Activated CD4-positive, alpha-beta T cell treated with anti-CD3 and anti-CD28 coated beads for 1 hour (primary cell): ENCODE results near the gene PMM1.
"Not testable (repeated sequence)": the region's sequence is repeated elsewhere in the genome, so short reads cannot be mapped to it uniquely, and the experiment has no call there.

ENCODE experiments used
- DNase-seq: peaks from one replicate; pipeline ENCODE4 v3.0.0-alpha.2; 2020

PMM1 gene

DNA sequence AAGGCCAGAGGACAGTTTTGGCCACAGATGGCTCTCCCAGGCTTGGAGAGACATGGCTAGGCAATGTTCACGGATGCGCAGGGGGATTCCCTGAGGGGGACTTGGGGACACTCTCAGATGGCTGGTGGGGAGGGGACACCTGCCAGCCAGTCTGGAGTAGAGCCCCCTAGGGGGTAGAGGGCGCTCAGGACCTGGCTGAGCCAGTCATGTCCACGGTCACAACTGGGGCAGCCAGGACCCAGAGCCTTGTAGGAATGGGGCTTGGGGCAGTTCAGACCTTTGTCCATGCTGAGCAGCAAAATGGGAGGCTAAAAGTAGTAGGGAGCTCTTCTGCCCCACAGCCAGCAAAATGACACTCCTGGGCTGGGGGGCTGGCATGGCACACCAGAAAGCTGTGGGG lies 27.2 kb downstream of the PMM1 start:
- no peak for DNase-seq

DNA sequence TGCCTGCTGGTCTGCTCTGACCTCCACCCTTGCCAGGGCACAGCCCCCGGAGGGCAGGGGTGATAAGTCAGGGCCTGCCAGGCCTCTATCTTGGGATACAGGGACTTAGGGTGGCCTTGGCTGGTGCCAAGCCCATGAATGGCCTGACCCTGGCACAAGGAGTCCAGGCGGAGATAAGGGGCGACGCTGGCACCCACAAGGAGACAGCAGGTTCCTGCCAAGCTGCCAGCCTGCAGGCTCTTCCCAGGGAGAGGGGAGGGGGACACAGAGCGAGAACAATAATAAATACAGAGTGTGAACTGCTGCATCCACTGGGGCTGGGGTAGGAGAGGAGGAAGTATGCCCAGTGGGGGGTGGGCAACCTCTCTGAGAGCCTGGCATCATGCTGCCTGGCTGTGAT lies 27.9 kb downstream of the PMM1 start:
- DNase-seq, result no peak

DNA sequence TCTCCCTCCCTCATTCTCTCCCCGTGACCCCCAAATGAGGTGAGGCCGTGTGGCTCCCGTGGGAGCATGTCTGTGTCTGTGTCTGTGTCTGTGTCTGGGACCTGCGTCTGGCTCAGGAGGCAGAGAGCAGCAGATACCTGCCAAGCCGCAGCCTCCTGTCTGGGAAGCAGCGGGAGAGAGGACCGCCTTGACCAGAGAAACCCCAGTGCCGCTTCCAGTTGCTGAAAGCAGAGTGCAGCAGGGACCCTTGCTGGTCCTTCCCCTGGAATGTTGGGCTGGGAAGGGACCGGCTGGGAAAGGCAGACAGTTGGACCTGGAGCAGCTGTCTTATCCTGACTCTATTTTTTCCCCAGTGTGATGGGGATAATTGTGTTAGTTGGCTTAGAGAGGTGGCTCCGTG lies 28.3 kb downstream of the PMM1 start:
- no peak for DNase-seq

DNA sequence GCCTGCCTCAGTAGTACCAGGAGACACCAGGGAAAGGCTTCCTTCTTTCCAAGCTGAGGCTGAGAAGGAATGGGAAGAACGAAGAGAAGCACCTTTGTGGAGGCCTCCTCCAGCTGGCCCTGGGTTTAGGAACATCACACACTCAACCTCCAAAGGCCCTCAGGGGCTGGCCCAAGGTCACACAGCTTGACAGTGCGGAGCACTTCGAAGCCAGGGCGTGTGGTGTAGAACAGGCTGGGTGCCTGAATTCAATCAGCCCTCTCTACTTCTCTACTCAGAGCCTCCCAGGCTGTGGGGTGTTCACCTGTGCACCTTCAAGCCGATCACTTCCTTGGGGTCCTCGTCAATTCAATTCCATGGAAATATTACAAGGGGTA lies 29.6 kb downstream of the PMM1 start:
- DNase-seq, result no peak

DNA sequence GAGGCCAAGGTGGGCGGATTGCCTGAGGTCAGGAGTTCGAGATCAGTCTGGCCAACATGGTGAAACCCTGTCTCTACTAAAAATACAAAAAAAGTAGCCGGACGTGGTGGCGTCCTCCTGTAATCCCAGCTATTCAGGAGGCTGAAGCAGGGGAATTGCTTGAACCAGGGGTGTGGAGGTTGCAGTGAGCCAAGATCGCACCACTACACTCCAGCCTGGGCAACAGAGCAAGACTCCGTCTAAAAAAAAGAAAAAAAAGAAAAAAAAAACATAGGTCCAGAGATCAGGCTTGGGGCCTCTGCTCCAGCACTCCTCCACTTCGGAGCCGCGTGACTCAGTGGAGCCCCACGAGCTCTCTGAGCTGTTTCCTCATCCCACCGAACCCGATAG lies 31.4 kb downstream of the PMM1 start:
- not testable (repeated sequence) for DNase-seq

DNA sequence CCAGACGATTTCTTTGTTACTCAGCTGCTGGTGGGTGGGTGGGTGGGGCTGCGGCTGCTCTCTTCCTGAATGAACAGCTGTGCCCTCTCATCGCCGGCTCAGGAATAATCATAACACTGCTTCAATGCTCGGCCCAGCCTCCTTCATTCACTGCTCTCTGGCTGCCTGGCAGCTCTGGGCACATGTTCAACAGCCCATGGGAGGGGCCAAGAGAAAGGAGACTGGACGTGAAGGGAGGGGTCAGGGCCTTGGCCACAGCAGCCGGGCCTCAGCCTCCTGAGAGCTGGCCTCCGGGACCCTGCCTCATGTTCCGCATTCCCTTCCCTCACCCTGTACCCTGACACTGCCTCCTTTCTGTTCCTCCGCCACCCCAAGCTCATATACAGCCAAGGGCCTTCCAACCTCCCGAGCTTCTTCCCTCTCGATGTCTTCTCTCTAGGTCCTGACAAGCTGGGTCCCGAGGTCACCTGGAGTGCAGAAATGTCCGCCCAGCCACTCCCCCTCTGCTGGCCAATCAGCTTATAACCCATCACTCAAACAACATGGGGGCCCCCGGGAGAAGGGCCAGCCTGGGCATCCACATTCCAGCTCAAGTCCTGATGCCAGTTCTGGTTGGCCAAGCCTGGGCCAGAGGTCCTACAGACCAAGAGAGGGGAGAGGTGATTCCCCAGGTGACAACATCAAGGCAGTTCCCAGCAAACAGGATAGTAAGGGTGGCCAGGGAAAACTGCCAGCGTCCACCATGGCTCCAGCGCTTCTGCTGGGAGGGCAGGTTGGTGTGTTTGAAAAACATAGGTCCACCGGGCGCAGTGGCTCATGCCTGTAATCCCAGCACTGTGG lies 32.0 kb downstream of the PMM1 start:
- no peak for DNase-seq

DNA sequence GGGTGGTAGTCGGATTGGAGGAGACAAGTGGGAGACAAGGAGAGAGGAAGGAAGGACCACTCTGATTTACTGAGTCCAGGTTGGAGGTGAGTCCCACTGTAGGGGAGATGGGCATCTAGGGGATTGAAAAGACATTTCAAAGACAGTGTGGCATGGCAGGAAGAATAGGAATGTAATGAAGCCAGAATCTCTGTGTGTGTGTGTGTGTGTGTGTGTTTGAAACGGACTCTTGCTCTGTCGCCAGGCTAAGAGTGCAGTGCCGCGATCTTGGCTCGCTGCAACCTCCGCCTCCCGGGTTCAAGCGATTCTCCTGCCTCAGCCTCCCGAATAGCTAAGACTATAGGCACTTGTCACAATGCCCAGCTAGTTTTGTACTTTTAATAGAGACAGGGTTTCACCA lies 33.1 kb downstream of the PMM1 start:
- DNase-seq, result no peak

DNA sequence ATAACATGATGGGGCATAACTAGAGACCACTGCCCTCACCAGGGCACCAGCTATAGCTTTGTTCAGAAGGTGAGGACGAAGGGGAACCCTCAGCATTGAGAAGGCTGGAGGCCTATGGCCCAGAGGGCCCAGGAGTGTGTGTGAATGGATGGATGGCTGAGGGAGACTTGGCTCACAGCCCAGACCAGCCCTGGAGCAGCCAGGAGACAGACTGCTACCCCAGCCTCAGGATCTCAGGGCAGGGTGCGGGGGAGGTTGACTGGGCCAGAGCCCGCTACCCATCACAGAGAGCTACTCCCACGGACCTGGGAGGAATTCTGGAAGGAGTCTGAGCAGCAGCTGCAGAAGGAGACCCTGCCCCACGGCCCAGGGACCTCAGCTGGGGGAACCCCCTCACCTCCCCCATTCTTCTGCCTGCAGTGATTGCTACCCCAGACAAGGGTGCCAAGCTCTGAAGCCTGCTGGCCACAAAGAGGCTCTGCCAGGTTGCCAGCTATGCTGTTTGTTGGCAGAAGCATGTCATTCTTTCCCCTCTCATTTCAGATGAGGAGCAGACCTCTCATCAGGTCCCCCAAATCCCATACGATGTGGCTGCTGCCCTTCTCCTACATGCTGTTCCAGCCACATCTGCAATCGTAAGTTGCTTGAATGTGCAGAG lies 34.2 kb downstream of the PMM1 start:
- DNase-seq, result no peak

DNA sequence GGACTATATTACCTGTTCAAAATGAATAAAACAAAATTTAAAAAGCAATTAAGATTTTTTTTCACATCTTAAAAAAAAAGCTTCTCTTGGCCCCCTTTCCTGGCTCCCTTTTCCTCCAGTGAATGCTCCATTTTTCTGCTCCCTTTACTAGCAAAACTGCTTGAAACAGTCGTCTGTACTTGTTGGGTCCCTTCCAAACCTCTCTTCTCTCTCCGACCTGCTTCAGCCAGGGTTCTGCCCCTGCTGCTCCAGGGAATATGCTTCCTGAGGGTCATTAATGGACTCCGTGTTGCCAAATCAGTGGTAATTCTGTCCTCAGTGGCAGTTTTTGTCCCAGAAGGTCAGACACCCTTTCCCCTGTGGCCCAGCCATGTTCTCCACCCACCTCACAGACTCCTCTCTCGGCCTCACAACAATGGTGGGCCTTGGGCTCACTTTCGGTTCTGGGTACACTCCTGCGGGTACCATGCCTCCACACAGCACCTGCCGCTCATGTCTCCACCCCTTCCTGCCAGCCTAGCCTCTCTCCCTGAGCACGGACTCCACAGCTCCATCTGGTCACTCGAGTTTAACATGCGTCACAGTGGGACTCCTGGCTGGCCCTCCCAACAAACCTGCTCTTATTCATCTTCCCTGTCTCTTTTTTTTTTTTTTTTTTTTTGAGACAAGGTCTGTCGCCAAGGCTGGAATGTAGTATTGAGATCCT lies 37.6 kb downstream of the PMM1 start:
- DNase-seq, result no peak

DNA sequence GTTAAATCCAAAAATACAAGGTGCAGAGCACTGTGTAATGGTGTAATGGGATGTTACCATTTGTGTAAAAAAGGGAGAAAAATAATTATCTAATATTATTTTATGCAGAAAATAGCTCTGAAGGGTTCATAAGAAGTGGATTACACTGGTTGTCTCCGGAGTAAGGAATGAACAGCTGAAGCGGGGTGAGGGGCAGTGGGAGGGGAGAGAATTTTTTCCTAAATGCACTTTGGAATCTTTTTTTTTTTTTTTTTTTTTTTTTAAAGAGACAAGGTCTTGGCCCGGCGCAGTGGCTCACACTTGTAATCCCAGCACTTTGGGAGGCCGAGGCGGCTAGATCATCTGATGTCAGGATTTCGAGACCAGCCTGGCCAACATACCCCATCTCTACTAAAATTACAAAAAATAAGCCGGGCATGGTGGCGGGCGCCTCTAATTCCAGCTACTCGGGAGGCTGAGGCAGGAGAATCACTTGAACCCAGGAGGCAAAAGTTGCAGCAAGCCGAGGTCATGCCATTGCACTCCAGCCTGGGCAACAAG lies 38.6 kb downstream of the PMM1 start:
- DNase-seq, result no peak

DNA sequence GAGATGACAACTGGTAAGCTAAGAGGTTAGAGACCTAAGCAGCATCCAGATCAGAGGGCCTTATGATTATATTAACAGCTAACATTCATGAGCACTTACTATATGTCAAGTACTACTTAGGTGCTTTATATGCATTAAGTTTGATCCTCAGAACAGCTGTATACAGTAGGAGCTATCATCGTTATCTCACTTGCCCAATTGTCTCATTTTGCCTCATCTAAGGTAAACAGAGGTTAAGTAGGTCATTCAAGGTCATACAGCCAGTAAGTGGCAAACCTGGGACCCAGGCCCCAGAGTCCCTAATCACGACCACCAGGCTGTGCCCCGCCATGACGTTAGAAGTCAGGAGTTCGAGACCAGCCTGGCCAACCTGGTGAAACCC lies 40.8 kb downstream of the PMM1 start:
- DNase-seq, result no peak

DNA sequence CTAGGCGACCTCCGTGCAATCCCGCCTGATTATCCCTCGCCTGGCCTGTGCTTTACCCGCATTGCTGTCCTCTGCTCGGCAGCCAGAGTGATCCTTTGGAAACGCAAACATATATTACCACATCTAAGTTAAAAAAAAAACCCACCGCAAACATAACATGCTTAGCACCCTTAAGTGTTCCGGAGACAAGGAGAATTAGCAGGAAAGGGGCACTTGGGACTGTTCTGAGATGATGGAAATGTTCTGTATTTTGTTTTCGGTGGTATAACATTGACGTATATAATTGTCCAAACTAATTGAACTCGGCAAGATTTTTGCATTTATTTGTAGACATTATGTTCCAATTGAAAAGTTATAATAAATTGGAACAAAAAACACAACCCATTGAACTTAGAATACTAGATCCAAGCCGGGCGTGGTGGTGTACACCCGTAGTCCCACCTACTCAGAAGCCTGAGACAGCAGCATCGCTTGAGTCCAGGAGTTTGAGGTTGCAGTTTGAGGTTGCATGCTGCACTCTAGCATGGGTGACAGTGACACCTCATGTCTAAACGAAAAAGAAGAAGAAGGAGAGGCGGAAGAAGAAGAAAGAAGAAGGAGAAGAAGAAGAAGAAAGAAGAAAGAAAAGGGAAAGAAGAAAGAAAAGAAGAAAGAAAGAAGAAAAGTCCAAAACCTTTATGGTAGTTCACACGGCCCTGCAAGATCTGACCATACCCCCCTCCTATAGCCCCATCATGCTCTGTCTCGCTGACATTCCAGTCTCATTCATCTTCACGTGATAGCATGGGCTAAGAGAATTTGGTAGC lies 44.8 kb downstream of the PMM1 start:
- no peak for DNase-seq

DNA sequence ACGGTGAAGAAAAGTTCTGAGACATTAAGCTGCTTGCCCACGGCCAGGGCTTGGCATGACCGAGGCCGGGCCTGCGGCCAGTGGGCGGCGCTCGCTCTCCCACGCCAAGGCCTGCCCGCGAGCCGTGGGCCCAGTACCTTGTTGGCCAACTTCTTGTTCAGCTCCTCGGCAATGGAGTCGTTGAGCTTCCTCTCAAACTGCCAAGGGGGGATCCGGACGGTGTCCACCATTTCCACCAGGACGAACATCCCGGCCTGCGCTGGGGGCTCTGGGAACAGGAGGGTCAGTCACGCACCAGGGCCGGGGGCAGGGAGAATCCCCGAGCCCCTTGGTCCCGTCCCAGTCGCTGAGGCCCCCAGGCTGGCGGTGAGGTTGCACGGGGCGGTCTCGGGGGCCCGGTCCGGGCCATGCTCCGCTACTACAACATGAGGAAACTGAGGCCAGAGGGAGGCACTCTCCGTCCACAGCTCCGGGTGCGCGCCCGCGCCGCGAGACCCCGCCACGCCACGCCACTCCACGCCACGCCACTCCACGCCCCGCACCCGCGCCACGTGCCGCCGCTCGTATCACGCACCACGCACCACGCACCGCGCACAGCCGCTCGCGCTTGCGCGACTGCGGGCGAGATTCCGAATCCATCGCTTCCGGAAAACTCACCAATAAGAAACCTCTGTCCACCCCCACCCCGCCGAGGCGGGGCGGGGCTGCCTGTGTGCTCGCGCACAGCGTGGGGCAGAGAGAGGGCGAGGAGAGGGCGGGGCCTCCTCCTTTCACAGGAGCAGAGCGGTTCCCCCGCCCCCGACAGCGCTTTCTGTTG lies 45.6 kb downstream of the PMM1 start, which contains the start of gene POLR3H:
TSS of gene POLR3H (minus strand) at position 617 of the 817 bp plus-strand sequence. CDS start at position 248, 369 bp downstream.
- DNase-seq, result peak; percentile 93

DNA sequence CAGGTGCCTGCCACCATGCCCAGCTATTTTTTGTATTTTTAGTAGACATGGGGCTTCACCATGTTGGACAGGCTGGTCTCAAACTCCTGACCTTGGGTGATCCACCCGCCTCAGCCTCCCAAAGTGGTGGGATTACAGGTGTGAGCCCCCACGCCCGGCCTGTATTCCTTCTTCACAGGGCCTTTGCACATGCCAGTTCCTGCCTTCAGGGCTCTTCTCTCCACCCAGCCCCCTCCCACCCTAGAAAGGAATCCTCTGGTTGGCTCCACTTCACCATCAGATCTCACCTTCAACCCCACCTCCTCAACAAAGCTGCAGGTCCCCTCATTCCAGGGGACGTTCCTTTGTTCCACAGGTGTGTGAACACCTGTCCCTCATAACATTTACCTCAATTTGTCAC lies 47.4 kb downstream of the PMM1 start:
- DNase-seq, result no peak

DNA sequence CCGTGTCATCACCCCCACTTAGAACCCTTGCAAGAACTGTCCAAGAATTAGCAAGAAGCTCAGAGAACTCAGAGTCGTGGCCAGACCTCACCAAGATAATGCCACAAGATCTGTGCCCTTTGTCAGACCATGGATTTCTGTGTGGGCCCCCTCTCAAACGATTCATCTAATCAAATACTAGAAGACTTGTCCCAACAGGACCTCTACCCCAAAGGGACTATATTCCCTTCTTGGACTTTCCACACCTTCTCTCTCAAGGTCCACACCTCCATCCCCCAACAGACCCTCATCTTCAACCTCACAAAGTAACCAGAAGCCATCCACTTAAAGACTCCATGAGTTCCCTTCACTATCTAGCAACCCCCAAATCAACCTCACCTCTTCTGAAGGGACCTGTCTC lies 48.2 kb downstream of the PMM1 start:
- DNase-seq, result no peak

DNA sequence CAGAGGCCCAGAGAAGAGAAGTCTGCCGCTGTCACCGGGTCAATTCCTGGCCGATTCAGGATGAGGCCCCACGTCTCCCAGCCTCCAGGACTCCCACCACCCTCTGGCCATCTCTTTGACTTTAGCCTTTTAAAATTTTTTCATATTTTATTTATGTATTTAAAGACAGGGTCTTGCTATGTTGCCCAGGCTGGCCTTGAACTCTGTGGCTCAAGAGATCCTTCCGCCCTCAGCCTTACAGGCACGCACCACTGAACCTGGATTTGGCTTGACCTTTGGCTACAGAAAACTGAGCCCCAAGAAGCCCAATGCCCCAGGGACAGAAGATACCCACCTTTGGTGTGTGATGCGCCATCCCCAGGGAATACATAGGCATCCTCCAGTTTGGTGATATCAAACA lies 49.3 kb downstream of the PMM1 start:
- DNase-seq, result no peak

DNA sequence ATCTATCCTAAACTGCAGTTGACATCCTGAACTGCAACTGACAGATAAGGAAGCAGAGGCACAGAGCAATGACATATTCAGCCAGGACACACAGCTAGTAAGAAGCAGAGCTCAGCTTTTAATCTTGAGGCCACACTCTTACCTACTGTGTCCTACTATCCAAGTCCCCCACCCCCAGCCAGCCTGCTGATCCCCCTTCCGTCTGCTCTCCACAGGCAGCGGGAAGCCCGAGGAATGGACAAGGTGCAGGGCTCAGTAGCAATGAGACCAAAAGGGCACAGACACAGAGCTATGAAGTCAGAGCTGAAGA lies 49.7 kb downstream of the PMM1 start:
- DNase-seq, result no peak

DNA sequence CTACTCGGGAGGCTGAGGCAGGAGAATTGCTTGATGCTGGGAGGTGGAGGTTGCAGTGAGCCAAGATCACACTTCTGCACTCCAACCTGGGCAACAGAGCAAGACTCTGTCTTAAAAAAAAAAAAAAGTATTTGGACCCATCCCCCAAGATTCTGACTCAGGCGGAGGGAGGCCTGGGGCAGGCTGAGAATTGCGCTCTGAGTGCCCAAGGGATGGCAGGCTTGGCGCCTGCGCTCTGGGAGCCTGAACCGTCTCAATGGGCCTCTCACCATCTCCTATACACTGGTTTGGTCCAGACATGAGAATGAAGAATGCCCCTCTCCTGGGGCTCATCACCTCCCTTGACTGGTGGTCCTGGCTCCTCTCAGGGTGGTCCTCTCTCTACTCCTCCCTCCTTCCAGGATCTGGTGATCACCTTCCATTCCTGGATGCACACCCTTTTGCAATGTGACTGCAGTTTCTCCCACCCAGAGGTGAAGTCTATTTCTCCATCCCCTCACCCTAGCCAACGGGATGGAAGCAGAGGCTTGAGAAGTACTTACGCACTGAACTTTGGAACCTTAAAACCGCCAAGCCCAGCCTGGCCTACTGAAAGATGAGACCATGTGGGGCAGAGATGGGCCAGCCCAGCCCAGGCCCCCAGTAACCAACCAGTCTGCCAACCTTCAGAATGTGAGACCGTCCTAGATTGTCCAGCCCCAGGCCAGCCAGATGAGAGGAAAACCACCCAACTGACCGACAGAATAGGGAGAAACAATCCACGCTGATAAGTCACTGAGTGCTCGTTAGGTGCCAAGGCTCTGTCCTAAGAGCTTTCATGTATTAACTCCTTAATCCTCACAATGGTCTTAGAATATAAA lies 50.3 kb downstream of the PMM1 start:
- DNase-seq, result no peak

DNA sequence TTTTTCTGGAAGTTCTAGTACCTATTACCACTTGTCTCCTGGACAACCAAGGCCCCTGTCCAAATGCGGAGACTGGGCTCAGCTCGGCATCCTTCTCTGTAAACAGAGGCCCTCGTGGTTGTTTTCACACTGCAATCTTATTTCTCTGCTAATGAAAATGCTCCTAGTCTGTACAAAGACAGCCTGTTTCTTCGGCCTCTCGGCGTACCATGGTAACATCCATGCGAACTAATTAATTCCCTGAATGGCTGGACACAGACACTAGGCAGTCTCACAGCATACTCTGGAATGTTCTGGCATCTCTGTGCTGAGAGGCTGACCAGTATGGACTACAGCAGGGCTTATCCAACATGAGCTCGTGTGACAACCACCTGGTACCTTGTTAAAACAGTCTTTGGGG lies 51.1 kb downstream of the PMM1 start:
- DNase-seq, result no peak

DNA sequence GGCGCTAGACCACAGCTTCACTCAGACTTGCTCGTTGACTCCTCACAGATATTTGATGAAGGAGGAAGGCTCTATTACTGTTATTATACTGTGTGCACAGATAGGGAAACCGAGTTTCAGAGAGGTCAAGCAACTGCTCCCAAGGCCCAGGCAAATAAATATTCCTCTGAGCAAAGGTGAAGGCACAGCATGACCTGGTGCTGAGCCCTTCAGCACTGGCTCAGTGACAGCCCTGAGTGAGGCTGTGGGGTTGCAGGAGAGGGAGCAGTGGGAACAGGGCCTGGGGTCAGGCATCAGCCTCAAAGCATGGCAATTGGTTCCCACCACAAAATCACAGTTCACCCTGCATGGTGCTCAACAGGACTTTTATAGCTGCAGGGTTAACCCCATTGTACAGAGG lies 52.4 kb downstream of the PMM1 start:
- DNase-seq, result no peak

DNA sequence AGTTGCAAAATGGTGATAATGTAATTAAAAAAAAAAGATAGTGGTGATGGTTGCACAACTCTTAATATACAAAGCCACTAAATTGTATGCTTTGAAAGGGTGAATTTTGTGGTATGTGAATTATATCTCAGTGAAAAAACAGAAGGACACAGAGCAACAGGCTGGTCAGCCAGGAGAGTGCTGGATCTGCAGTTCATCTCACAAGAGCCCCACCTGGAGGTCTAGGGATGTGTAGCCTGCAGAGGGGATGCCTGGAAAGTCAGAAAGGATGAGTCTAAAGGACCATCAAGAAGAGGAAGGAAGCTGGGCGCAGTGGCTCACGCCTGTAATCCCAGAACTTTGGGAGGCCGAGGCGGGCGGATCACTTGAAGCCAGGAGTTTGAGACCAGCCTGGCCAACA lies 54.4 kb downstream of the PMM1 start:
- no peak for DNase-seq
